Stimulated activated naive CD4-positive, alpha-beta T cell treated with Interleukin-2 at 50 U/mL for 16 hours (primary cell): Measurements from ENCODE around the gene ATAD1.
"Not testable (repeated sequence)": the region's sequence is repeated elsewhere in the genome, so short reads cannot be mapped to it uniquely, and the experiment has no call there.

ENCODE experiments used
- DNase-seq: peaks from one replicate; lab custom pipeline; 2025; lab: John Stamatoyannopoulos, UW

The ATAD1 gene

DNA sequence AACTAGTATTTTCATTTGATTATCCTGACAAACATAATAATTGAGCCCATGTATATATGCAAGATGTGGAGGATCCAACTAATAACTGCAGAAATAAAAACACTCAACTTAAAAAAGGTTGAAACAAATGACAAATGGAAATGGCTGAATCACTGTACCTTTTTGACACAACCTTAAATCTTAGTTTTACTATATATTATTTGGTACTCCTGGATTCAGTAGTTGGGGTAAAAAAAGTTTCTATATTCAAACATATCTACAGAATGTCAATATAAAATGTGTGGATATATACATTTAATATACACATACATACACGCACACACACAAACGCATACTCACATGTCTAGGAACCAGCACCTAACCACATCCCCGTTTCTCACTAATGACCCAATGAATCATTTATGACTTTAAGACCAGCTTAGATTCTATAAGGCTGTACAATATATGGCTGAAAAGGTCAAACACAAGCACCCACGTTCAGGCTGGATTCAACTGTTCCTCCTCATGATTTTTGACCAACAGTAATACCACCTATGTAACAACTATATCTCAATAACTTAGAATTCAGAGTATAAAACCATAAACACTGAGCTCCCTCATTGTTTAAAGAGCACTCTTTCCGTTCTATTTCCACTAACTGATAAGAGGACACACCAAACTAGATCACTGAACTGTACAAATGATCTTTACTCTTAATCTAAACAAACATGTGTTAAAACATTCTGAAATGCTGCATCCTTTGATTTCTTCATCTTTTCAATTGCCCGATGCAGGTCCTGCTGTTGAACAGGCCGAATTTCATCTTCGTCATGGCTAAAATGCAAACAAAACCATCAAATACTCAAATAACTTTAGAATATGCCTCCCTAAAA, 63.8 kb downstream of the ATAD1 start:
- DNase-seq: no peak

DNA sequence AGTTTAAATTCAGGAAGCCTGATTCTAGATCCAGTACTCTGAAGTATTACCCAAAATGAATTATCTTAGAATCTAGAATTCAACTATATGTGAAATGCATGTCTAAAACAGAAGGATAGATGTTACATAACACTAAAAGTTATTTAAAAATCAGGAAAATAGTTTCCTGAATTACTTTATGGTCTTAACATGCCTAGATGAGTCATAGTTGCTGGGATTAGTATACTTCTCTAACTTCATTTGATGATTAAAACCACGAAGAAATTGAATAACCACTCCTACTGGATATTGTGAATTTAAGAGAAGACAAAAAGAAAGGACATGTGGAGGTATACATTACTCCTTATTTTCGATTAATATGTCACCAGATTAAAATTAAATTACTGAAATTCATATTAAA, 65.5 kb downstream of the ATAD1 start:
- no peak for DNase-seq

DNA sequence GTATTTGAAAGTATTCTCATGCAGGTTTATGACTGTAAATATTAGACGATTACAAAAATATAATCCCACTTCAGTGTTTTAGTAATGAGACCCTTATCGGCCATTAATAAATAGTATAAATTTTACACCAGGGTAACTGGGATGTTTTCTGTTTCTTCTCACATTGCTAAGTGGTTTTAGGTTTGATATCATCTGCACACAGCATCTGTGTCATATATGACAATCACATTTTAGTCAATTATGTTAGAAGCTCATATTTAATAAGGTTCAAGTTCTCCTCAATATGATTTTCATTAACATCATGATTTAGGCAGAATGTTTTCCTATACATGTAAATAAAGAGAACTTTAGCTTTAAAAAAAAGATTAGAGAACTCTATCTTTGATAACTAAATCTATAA, 66.8 kb downstream of the ATAD1 start:
- no peak for DNase-seq

DNA sequence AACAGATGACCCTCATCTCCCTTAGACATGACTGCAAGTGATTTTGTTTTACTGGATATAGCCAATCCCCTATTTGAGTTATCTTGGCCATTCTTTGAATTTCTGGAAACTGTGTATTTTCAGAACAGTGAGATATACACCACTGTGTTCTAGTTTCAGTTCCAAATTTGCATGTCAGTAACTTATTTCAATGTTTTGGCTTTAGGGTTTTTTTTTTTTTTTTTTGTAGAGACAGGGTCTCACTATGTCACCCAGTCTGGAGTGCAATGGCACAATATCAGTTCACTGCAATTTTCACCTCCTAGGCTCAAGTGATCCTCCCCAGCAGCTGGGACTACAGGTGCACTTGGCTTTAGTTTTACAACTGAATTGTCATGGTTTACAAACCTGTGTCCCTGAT, 67.2 kb downstream of the ATAD1 start:
- no peak for DNase-seq

DNA sequence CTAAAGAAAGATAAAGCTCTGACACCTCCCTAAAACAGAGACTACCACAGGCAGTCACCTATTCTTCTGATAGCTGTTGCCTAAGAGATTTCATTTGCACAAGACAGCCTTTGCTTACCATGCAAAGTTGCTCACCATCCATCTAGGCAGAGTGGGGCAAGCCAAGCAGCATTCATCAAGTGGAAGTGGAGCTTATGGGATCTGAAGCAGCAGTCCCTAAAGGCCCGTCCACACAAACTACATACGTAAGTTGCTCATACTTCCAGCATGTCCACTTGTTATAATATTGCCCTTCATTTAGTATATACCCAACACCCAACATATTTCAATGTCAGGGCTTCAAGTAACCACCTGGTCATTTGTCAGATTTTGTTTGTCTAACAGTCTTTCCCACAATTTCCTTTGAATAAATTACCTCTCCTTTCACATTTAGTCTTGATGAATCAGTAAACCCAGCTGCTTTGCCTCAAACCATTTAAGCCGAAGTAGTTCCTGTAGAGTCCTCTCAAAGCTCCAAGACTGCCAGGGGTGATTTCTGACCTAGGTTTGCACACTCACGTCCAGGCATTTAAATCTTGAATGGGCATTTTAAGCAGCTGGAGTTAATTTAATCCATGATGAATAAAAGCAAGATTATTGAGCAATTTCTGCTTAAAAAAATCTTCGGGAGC, 67.9 kb downstream of the ATAD1 start:
- no peak for DNase-seq

DNA sequence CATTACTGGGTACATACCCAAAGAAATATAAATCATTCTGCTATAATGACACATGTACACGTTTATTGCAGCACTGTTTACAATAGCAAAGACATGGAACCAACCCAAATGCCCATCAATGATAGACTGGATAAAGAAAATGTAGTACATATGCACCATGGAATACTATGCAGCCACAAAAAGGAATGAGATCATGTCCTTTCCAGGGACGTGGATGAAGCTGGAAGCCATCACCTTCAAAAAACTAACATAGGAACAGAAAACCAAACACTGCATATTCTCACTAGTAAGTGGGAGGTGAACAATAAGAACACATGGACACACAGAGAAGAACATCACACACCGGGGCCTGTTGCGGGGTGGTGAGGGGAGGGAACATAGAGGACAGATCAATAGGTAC, 69.8 kb downstream of the ATAD1 start:
- DNase-seq: not testable (repeated sequence)

DNA sequence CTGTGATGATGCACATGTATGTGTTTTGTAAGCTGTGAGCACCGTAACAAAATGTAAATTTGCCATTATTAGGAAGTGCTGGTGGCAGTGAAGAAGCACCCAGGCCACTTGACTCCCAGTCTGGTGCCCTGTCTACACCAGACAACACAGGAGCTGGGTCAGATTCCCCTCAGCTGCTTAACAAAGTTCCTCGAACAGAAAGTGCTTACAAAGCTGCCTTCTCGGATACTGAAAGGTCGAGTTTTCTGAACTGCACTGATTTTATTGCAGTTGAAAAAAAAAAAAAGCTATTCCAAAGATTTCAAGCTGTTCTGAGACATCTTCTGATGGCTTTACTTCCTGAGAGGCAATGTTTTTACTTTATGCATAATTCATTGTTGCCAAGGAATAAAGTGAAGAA, 71.1 kb downstream of the ATAD1 start:
- DNase-seq: no peak

DNA sequence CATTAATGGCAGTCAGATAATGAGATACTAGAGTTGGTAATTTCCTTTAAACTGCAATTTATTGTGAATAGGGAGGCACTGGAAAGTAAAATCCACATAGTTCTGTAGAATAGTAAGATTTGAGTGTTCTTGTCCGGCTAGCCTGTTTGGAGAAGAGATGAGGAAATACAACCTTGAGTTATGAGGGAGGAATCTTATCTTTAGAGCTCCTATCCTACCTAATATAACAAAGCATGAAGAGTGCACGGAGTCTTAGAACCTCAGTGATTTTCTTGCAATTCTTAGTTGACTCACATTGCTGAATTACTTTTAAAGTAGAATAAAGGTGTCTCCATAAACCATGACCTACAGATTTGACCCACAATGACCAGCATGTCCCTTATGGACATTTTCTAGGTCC, 73.4 kb downstream of the ATAD1 start:
- no peak for DNase-seq

DNA sequence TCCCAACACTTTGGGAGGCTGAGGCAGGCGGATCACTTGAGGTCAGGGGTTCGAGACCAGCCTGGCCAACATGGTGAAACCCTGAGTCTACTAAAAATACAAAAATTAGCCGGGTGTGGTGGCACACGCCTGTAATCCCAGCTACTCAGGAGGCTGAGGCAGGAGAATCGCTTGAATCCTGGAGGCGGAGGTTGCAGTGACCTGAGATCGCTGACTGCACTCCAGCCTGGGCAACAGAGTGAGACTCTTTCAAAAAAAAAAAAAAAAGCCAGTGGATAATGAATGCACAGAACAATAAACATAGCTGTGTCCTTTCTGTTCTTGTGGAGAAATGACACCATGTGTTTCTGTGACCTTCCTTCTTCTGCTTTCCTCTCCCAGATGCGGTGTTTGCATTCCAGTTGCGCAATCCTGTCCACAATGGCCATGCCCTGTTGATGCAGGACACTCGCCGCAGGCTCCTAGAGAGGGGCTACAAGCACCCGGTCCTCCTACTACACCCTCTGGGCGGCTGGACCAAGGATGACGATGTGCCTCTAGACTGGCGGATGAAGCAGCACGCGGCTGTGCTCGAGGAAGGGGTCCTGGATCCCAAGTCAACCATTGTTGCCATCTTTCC, 74.9 kb downstream of the ATAD1 start:
- not testable (repeated sequence) for DNase-seq

DNA sequence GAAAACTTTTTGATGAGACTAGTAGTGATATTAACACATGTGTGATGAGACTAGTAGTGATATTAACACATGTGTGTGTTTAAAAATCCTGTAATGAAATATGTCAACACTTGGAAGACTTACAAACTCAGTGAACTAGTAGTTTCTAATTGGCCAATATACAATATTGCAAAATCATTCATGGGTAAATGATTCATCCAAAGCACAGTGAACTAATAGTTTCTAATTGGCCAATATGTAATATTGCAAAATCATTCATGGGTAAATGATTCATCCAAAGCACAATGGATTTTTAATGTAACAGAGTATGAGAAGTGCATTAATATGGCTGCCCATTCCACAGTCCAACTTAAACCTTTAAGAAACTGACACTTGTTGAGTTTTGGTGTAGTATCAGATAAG, 77.8 kb downstream of the ATAD1 start:
- no peak for DNase-seq

DNA sequence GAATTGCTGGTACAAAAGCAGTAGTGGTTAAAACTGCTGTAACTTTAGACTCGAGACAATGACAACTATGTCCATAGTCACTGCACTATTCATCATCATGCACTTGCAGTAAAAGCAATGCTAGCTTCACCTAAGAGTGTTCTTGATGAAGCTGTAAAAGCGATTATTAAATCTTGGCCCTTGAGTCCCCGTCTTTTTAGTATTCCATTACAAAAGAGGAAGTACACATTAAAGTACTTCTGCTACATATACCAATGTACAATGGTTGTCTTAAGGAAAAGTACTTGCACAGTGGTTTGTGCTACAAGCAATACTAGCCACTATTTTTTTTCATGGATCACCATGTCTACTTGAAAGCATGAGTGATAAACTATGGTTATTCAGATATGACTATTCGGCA, 78.3 kb downstream of the ATAD1 start:
- DNase-seq: no peak

DNA sequence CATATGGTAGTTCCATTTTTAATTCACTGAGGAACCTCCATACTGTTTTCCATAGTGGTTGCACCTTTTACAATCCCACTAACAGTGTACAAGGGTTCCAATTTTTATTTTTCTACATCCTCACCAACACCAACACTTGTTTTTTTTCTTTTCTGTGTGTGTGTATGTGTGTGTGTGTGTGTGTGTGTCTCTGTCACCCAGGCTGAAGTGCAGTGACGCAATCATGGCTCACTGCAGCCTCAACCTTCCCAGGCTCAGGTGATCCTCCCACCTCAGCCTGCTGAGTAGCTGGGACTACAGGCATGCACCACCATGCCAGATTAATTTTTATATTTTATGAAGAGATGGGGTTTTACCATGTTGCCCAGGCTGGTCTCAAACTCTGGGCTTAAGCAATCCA, 79.8 kb downstream of the ATAD1 start:
- not testable (repeated sequence) for DNase-seq

DNA sequence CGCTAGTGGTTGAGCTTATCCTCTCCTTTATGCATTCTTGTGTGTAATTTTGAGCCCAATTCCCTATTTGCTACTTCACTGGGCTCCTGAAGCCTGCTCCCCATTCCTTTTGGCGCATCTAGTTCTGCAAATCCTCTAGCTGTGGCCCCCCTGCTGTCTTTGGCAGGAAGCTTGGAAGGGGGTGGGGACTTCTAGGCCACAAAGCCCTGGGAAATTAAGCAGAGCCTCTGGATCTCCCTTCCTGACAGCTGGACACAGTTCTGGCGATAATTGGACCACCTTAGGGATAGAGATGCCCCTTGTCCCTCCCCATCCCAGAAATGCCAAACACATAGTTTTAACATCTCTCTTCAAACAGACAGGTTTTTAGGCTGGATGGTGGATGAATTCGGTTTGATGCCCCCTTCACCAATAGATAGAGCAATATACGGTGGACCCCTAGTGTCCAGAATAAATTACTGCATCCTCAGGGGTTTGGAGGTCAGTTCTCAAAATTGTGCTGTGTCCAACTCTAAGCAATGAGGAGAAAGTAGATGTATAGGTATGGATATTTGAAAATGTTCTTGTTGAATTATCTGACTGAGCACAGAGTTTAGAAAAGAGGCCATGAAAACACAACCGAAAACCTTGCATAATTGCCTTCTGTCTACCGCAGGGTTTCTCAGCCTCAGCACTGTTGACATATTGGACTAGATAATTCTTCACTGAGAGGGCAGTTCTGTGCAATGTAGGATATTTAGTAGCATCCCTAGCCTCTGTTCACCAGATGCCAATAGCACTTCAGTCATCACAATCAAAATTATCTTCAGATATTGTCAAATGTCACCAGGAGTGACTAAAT, 82.8 kb downstream of the ATAD1 start:
- DNase-seq: no peak

DNA sequence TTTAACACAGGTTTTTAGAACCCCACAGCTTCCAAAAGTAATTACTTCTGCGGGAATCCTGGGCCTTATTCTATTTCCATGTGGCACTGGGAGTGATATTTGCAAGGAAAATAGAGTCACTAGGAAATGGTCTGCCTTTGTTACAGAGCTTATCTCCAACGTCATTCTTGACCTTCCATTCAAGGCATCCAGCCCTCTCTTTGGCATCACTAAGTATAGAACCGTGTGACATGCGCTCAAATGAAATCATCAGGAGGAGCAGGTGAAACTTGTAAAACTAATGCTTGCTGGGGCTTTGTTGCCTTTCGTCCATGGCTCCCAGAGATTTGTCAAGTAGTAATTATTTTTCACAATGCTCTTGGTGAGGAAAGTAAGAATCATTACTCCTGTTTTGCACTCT, 84.9 kb downstream of the ATAD1 start:
- DNase-seq: no peak

DNA sequence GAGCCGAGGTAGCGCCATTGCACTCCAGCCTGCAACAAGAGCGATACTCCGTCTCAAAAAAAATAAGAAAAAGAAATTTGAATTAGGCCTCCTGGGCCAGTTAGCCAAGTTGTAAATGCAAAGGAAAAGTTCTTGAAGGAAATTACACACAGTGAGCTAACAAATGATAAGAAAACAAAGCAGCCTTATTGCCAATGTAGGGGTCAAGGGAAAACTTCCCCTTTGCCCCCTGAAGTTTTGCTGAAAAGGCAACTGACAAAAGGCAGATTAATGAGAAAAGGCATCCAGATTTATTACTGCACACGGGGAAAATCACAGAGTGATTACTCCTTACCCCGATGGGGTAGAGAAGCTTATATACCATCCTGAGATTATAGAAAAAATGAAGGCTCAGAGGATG, 88.1 kb downstream of the ATAD1 start:
- DNase-seq: no peak

DNA sequence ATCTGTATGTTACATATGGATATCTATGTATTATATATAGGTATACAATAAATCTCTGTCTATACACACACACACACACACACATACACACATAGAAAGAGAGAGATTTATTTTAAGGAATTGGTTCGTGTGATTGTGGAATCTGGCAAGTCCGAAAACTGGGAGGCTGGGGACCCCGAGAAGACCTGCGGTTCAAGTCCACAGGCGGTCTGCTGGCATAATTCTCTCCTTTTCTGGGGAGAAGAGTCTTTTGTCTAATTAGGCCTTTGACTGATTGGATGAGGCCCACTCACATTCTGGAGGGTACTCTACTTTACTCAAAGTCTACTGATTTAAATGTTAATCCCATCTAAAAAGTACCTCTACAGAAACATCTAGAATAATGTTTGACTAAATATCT, 93.2 kb downstream of the ATAD1 start:
- DNase-seq: no peak

DNA sequence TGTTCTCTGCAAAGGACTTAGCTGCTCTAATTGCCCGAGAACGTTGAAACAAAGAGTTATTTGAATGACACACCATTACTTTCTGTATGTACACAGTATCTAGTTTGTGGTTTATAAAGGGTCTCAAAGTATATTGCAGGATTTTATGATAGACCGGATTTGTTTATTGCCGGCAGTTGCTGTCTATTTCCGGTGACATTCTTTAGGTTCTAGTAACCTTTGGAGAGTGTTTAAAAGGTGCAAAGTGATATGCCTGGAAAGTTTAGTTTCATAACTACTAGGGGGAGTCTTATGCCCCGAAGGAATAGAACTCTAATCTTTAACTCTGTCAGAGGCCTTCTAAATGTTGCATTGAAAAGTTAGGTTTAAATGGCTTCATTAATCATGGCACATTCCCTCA, 94.5 kb downstream of the ATAD1 start:
- no peak for DNase-seq

DNA sequence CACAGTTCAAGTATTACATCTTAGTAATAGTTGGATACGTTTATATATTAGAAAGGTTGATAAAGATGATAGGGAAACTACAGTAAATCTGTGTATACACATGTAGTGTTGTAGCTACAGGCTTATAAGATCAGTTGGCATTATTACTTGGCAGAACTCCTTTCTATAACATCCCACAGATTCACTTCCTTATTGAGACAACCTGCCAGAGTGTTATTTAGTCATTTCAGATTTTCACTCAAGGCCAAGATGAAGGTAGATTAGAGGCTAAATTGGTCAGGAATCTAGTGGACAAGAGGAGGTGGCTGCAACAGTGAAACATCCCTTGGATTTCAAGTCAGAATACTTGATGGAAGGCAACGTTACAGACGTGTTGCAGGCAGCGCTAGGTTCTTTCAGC, 95.3 kb downstream of the ATAD1 start:
- DNase-seq: no peak

DNA sequence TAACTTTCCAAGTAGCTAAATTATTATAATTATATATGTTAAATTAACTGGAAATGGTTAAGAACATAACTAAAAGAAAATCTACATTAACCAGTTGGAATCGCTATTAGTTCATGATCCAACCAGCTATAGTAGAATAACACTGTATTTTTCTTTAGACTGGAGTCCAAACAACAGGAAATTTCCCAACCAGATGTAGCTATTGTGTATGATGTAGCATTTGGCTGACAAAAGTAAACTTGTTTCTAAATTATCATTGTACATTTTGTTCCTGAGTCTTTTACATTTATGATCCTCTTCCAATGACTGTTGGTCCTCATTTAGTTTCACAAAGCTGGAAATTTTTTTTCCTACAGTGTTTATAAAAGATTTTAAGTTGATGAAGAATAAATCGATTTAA, 96.2 kb downstream of the ATAD1 start:
- DNase-seq: no peak

DNA sequence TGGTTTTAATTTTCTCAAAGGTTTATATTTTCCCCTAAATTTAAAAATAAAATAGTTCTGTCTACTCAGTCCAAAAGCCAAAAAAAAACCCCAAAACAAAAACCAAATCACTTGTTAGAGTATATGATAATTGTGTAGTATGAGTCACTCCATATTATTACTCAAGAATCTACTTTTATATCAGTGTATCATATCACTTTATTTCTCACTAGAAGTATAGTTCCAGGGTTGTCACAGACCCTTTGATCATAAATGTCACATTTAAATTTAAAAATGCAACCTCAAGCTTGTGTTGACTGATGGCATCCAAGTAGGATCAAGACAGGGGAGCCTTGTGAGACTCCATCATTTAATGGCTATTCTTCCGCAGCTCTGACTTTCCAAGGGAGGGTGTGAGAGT, 97.4 kb downstream of the ATAD1 start:
- DNase-seq: no peak

DNA sequence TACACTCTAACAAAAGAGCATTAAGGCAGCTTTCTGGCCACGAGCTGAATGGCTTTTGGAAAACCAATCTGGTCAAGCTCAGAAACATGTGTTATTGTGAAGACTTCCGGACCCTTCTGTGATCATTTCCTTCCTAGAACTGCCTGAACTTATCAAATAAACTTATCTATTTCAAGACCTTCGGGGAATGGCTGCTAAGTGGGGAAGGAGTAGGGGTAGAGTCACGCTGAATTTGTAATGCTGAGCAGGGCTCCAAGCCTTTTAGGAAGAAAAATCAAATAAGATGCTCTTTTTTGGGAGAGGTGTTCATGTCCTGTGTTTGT, 101.7 kb downstream of the ATAD1 start:
- no peak for DNase-seq

DNA sequence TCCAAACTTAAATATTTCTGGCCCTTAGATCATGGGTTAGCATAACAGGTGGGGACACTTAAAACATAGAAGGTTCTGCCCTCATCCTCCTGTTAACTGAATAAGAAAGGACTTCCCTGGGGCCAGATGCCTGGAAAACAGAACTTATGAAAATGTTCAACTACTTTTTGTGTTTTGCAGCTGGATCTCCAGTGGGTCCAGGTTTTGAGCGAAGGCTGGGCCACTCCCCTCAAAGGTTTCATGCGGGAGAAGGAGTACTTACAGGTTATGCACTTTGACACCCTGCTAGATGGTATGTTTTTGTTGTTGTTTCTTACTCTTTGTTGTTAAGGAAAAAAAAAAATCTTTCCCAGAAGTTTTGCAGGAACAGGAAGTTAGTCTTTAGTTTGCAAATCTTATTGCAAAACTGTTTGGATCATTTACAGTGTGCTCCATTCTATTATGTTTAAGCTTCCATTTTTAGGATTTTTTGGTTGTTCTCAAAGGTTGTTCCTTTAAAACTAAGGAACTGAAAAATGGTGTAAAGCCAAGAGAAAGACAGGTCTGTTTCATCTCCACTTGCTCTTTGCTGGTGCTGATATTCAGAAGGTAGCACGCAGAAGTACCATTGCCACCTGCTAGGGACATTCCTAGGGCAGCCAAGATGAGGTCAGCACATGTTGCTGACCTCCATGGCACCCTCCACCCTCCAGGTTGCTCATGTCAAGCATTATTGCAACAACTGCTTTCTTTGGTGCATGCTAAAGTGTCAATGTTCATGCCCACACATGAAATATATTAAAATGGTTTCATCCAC, 102.3 kb downstream of the ATAD1 start:
- no peak for DNase-seq
